PC-3 (cell line): Measurements from ENCODE around the gene PITRM1. TPM values are rescaled to one million over a fixed set of nuclear protein-coding genes. Genes with fewer than 3 reads are reported as not detected.

ENCODE experiments used
- ATAC-seq: fragments of 200-7000 bp; cut with Tn5 transposase; 2 replicates; pipeline ENCODE4 v1.9.1; 2020; ENCODE audit warnings: mild to moderate bottlenecking, moderate library complexity
- BruUV-seq: library from RNA; stranded (reverse); fragments of 400-500 nt; replicated peaks from 2 replicates; lab custom pipeline; 2021; lab: Mats Ljungman, UMichigan
- CTCF ChIA-PET: fragments of 300-600 bp; sonication (Branson Sonifier 250); formaldehyde crosslinking; loops from one replicate; lab custom pipeline; 2022; ENCODE audit warnings: antibody characterized with exemption; lab: Charles Lee
- POLR2A ChIA-PET: fragments of 300-600 bp; sonication (Branson Sonifier 250); formaldehyde crosslinking; loops from one replicate; lab custom pipeline; 2022; ENCODE audit warnings: antibody characterized with exemption; ENCODE audit not compliant: unreplicated experiment; lab: Charles Lee
- DNase-seq: peaks from one replicate; pipeline ENCODE4 v3.0.0-alpha.2; 2015
- H2AFZ ChIP-seq: fragments of 300-600 bp; sonication (generic); 2 replicates; pipeline ENCODE4 v1.6.0; 2016; ENCODE audit warnings: antibody characterized with exemption, low read length
- H3F3A ChIP-seq: fragments of 300-600 bp; sonication (generic); one replicate; pipeline ENCODE4 v1.6.0; 2017; ENCODE audit warnings: antibody characterized with exemption, low read length, control low read depth, mild to moderate bottlenecking; ENCODE audit not compliant: unreplicated experiment
- H3K27ac ChIP-seq: fragments of 300-600 bp; sonication (generic); 2 replicates; pipeline ENCODE4 v1.5.1; 2016; ENCODE audit warnings: mild to moderate bottlenecking, low read length
- H3K27me3 ChIP-seq: fragments of 300-600 bp; sonication (generic); 2 replicates; pipeline ENCODE4 v1.6.1; 2016; ENCODE audit warnings: low read length, mixed read lengths
- H3K36me3 ChIP-seq: fragments of 300-600 bp; sonication (generic); 2 replicates; pipeline ENCODE4 v1.6.1; 2016; ENCODE audit warnings: low read depth, mixed run types, low read length, mixed read lengths
- H3K4me1 ChIP-seq: fragments of 300-600 bp; sonication (generic); 2 replicates; pipeline ENCODE4 v1.5.1; 2016; ENCODE audit warnings: low read length; ENCODE audit not compliant: insufficient read depth
- H3K4me2 ChIP-seq: fragments of 300-600 bp; sonication (generic); 2 replicates; pipeline ENCODE4 v1.6.0; 2016; ENCODE audit warnings: low read length
- H3K4me3 ChIP-seq: fragments of 300-600 bp; sonication (generic); 2 replicates; pipeline ENCODE4 v1.5.1; 2016; ENCODE audit warnings: mild to moderate bottlenecking, low read length, mixed read lengths
- H3K79me2 ChIP-seq: fragments of 300-600 bp; sonication (generic); 2 replicates; pipeline ENCODE4 v1.6.1; 2017; ENCODE audit warnings: low read length, mixed read lengths
- H3K9ac ChIP-seq: fragments of 300-600 bp; sonication (generic); 2 replicates; pipeline ENCODE4 v1.6.0; 2016; ENCODE audit warnings: mild to moderate bottlenecking, low read length
- H3K9me2 ChIP-seq: fragments of 300-600 bp; sonication (generic); replicated peaks from 2 replicates; pipeline ENCODE4 v1.6.1; 2016; ENCODE audit warnings: mixed run types, low read length, mixed read lengths
- H3K9me3 ChIP-seq: fragments of 300-600 bp; sonication (generic); 2 replicates; pipeline ENCODE4 v1.6.1; 2016; ENCODE audit warnings: low read length, mixed read lengths
- H4K20me1 ChIP-seq: fragments of 300-600 bp; sonication (generic); 2 replicates; pipeline ENCODE4 v1.6.1; 2016; ENCODE audit warnings: low read length, mixed read lengths
- EZH2 ChIP-seq: fragments of 300-600 bp; sonication (generic); IDR thresholded peaks from one replicate; pipeline ENCODE4 v1.6.1; 2017; ENCODE audit warnings: antibody characterized with exemption, mild to moderate bottlenecking, low read length; ENCODE audit not compliant: unreplicated experiment
- EZH2phosphoT487 ChIP-seq: fragments of 300-600 bp; sonication (generic); IDR thresholded peaks from 2 replicates; pipeline ENCODE4 v1.6.1; 2018; ENCODE audit warnings: mild to moderate bottlenecking, antibody characterized with exemption, low read length, borderline replicate concordance
- intact Hi-C: fragments of 100-400 bp; cut with micrococcal nuclease; formaldehyde crosslinking; loops from 2 replicates; pipeline ENCODE4 v1.9.0; 2023
- total RNA-seq: library from RNA; depleted of rRNA; stranded (reverse); fragments of >200 nt; gene quantifications from 2 replicates; pipeline ENCODE4 v1.2.3, GENCODE V29; 2014
- TF ChIP-seq, protein P1 (sequence below): fragments of 300-600 bp; sonication (generic); conservative IDR thresholded peaks from 2 replicates; pipeline ENCODE4 v1.5.1; 2017; ENCODE audit warnings: antibody characterized with exemption, low read depth, mild to moderate bottlenecking, low read length

PITRM1 gene
- total RNA-seq, 1 experiment from 2014 or later: 73.2 TPM

DNA sequence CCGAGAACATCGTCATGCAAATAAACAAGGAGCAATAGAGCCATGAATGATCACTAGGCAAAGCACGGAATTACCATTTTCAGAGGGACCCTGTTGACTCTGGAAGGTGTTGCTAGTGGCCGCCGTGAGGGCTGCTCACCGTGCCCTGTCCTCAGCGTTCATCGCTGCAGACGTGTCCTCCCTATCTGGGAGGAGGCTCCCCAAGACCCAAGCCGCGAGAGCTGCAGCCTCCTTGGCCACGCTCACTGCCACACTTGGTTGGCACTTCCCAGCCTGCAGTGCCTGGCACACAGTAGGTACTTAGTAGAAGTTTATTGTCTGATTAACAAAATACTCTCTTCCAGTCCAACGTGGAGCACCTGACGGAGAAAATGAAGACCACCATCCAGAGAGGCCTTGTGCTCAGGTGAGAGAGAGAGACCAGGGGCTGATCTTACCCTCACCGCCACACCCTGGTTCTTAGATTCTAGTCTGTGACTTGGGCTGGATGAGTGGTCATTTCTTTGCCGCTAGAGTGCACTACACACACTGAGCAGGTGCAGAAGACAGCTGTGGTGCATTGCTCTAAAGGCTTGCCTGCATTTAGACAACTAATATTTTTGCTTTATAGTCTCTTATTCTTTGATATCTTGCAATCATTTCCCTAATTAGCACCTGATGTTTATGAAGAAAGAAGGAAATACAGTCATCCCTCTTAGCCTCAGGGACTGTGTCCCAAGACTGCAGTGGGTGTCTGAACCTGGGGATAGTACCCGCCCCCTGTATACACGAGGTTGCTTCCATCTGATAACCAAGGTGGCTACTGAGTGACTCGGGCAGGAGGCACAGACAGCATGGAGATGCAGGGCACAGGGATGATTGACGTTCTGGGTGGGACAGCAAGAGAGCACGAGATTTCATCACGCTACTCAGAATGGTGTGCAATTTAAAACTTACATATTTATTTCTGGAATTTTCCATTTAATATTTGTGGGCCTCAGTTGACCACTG is 40.3 kb downstream of the PITRM1 start:
- H3K9ac ChIP-seq: no peak overlapping the region
- H2AFZ ChIP-seq: no peak overlapping the region
- H3K27me3 ChIP-seq: no peaks in the 10 kb centered on the region
- H3K9me3 ChIP-seq: no peaks in the 10 kb centered on the region
- H3K36me3 ChIP-seq: peaks cover 18% of the 10 kb centered on the region
- no peak overlapping the region for H3K4me3 ChIP-seq
- CTCF ChIA-PET: no interaction called here
- DNase-seq (no peak), ATAC-seq (no peak)
- no peak overlapping the region for H3K4me2 ChIP-seq
- H3K9me2 ChIP-seq: no peaks in the 10 kb centered on the region
- H3F3A ChIP-seq: no peaks in the 10 kb centered on the region
- H3K27ac ChIP-seq: no peak overlapping the region; the same call in 1 of the 2 replicates
- H3K4me1 ChIP-seq: peaks cover 14% of the 10 kb centered on the region; the same call in 1 of the 2 replicates
- BruUV-seq: no TSS peak
- intact Hi-C loops: no loop called here
- POLR2A ChIA-PET: no interaction called here
- no peak for TF ChIP-seq EZH2phosphoT487
- no peak for TF ChIP-seq EZH2
- TF ChIP-seq, protein P1, sequence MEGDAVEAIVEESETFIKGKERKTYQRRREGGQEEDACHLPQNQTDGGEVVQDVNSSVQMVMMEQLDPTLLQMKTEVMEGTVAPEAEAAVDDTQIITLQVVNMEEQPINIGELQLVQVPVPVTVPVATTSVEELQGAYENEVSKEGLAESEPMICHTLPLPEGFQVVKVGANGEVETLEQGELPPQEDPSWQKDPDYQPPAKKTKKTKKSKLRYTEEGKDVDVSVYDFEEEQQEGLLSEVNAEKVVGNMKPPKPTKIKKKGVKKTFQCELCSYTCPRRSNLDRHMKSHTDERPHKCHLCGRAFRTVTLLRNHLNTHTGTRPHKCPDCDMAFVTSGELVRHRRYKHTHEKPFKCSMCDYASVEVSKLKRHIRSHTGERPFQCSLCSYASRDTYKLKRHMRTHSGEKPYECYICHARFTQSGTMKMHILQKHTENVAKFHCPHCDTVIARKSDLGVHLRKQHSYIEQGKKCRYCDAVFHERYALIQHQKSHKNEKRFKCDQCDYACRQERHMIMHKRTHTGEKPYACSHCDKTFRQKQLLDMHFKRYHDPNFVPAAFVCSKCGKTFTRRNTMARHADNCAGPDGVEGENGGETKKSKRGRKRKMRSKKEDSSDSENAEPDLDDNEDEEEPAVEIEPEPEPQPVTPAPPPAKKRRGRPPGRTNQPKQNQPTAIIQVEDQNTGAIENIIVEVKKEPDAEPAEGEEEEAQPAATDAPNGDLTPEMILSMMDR: no peak
- H3K79me2 ChIP-seq: no peaks in the 10 kb centered on the region
- no peaks in the 10 kb centered on the region for H4K20me1 ChIP-seq

DNA sequence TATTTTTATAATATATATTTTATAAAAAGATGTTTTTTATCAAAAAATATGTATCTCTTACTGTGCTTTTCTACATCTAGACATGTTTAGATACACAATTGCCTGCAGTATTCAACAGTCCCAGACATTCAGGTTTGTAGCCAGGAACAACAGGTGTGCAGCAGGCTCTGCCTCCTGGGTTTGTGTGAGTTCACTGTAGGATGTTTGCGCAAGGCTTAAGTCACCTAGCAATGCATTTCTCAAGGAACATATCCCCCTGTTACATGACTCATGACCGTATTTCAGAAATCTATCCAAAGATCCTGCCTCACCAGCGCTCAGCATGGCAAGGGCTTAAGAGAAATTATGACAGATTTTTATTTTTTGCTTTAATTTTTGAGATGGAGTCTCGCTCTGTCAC is 41.5 kb downstream of the PITRM1 start:
- ChIA-PET CTCF (no interaction called here), POLR2A (no interaction called here)
- Histone ChIP-seq H2AFZ (no peak overlapping the region), H3K27me3 (no peaks in the 10 kb centered on the region), H3K9me3 (no peaks in the 10 kb centered on the region), H3K27ac (peak overlapping the region; percentile 49), H3K4me3 (no peak overlapping the region), H3K4me2 (no peak overlapping the region), H3K79me2 (no peaks in the 10 kb centered on the region), H3K9ac (no peak overlapping the region), H4K20me1 (no peaks in the 10 kb centered on the region), H3K4me1 (peaks cover 14% of the 10 kb centered on the region; the same call in 1 of the 2 replicates), H3K9me2 (no peaks in the 10 kb centered on the region), H3K36me3 (peaks cover 18% of the 10 kb centered on the region), H3F3A (no peaks in the 10 kb centered on the region)
- DNase-seq (peak; percentile 73), ATAC-seq (peak; percentile 92)
- no peak for TF ChIP-seq EZH2
- no peak for TF ChIP-seq EZH2phosphoT487
- TF ChIP-seq, protein P1: no peak
- intact Hi-C loops: no loop called here
- BruUV-seq: no TSS peak
